K562 (cell line): ENCODE data around the gene SPEG. TPM values are rescaled to one million over a fixed set of nuclear protein-coding genes. Genes with fewer than 3 reads are reported as not detected.

Experiments
- KDM2B ChIP-seq: fragments of 250-450 bp; sonication (Bioruptor Pico); IDR thresholded peaks from 2 replicates; pipeline ENCODE4 v1.8.0; 2021; ENCODE audit warnings: mild to moderate bottlenecking, moderate library complexity
- NCOA1 ChIP-seq: fragments of 450-650 bp; IDR thresholded peaks from 2 replicates; pipeline ENCODE4 v1.6.1; 2016; ENCODE audit warnings: low read depth
- NELFE ChIP-seq: IDR thresholded peaks from 2 replicates; pipeline ENCODE4 v1.6.1; 2011; ENCODE audit warnings: mild to moderate bottlenecking; ENCODE audit not compliant: insufficient read depth, insufficient read length
- POLR2G ChIP-seq: fragments of 200-400 bp; formaldehyde crosslinking; IDR thresholded peaks from 2 replicates; pipeline ENCODE4 v1.6.1; 2017; ENCODE audit warnings: low read depth, mild to moderate bottlenecking, antibody characterized with exemption, low read length, moderate library complexity
- PRPF4 ChIP-seq: fragments of 200-400 bp; formaldehyde crosslinking; IDR thresholded peaks from one replicate; pipeline ENCODE4 v1.6.1; 2017; ENCODE audit warnings: low read length, low read depth, mild to moderate bottlenecking; ENCODE audit not compliant: insufficient read depth, poor library complexity, severe bottlenecking
- SUPT5H ChIP-seq: fragments of 450-650 bp; IDR thresholded peaks from 2 replicates; pipeline ENCODE4 v1.6.1; 2016
- TRIM24 ChIP-seq, 2 experiments: fragments of 450-650 bp; IDR thresholded peaks; 2 replicates each; pipeline ENCODE4 v1.6.1; 2016
- ZNF586 ChIP-seq: fragments of 450-650 bp; formaldehyde crosslinking; conservative IDR thresholded peaks from 2 replicates; pipeline ENCODE4 v1.4.0; 2020; ENCODE audit warnings: mild to moderate bottlenecking, moderate library complexity
- ZNF668 ChIP-seq: fragments of 250-450 bp; sonication (Bioruptor Pico); IDR thresholded peaks from 2 replicates; pipeline ENCODE4 v1.8.0; 2022; ENCODE audit warnings: mild to moderate bottlenecking, inconsistent platforms
- polyA plus RNA-seq, 8 experiments: library from polyadenylated mRNA; depleted of rRNA in 4 of 8; stranded (reverse) in 5 of 8; unstranded in 3 of 8; fragments of >200 nt; fragmentation: Nextera tagmentation in 2 of 8; fragmentation: Illumina TruSeq in 1 of 8; extraction: Ambion mirVana in 2 of 8; extraction: Trizol in 1 of 8; gene quantifications; 2 replicates each; pipeline versions ENCODE4 v1.2.1 to v1.2.3, GENCODE V29; 2011 to 2014; ENCODE audit warnings: inconsistent platforms in 1 of 8, missing spikeins in 1 of 8
- total RNA-seq, 7 experiments: library from RNA; depleted of rRNA in 6 of 7; stranded (reverse); fragments of >200 nt in 6 of 7; fragmentation: Illumina TruSeq in 2 of 7; extraction: Trizol in 2 of 7; gene quantifications; 2 replicates each; pipeline versions ENCODE4 v1.2.1 to v1.2.3, GENCODE V29; 2011 to 2021; ENCODE audit warnings: low replicate concordance in 1 of 7
- TF ChIP-seq, protein P1 (sequence below): sonication (generic); formaldehyde crosslinking; IDR thresholded peaks from 2 replicates; pipeline ENCODE4 v1.8.0; 2022; ENCODE audit warnings: missing genetic modification reagents, mild to moderate bottlenecking, borderline replicate concordance
- TF ChIP-seq, protein P2 (sequence below): fragments of 250-450 bp; sonication (Bioruptor Pico); IDR thresholded peaks from 2 replicates; pipeline ENCODE4 v1.9.0; 2021; ENCODE audit warnings: mild to moderate bottlenecking

SPEG gene
- total and polyA plus RNA-seq, 9 of the 15 experiments (the other 6 are each of a cell fraction or from before 2014, with no cell fraction given): 0.49 to 8.7 (median 3.0) TPM

DNA sequence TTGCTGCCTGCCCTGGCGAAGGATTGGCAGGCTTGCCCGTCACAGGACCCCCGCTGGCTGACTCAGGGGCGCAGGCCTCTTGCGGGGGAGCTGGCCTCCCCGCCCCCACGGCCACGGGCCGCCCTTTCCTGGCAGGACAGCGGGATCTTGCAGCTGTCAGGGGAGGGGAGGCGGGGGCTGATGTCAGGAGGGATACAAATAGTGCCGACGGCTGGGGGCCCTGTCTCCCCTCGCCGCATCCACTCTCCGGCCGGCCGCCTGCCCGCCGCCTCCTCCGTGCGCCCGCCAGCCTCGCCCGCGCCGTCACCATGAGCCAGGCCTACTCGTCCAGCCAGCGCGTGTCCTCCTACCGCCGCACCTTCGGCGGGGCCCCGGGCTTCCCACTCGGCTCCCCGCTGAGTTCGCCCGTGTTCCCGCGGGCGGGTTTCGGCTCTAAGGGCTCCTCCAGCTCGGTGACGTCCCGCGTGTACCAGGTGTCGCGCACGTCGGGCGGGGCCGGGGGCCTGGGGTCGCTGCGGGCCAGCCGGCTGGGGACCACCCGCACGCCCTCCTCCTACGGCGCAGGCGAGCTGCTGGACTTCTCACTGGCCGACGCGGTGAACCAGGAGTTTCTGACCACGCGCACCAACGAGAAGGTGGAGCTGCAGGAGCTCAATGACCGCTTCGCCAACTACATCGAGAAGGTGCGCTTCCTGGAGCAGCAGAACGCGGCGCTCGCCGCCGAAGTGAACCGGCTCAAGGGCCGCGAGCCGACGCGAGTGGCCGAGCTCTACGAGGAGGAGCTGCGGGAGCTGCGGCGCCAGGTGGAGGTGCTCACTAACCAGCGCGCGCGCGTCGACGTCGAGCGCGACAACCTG lies 16.3 kb upstream of the SPEG start, which contains the start of gene DES (continued):
- TF ChIP-seq PRPF4 (peak; percentile 37), ZNF668 (CRISPR knock-in tag) (no peak), ZNF586 (CRISPR knock-in tag) (no peak), NCOA1 (no peak), POLR2G (no peak), TRIM24 (IDR thresholded peaks at IDR 0.05) (no peak), SUPT5H (no peak), NELFE (no peak), KDM2B (CRISPR knock-in tag) (no peak)
- TF ChIP-seq, protein P1, sequence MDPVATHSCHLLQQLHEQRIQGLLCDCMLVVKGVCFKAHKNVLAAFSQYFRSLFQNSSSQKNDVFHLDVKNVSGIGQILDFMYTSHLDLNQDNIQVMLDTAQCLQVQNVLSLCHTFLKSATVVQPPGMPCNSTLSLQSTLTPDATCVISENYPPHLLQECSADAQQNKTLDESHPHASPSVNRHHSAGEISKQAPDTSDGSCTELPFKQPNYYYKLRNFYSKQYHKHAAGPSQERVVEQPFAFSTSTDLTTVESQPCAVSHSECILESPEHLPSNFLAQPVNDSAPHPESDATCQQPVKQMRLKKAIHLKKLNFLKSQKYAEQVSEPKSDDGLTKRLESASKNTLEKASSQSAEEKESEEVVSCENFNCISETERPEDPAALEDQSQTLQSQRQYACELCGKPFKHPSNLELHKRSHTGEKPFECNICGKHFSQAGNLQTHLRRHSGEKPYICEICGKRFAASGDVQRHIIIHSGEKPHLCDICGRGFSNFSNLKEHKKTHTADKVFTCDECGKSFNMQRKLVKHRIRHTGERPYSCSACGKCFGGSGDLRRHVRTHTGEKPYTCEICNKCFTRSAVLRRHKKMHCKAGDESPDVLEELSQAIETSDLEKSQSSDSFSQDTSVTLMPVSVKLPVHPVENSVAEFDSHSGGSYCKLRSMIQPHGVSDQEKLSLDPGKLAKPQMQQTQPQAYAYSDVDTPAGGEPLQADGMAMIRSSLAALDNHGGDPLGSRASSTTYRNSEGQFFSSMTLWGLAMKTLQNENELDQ (CRISPR knock-in tag): no peak
- TF ChIP-seq, protein P2, sequence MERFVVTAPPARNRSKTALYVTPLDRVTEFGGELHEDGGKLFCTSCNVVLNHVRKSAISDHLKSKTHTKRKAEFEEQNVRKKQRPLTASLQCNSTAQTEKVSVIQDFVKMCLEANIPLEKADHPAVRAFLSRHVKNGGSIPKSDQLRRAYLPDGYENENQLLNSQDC (CRISPR knock-in tag): no peak
- TF ChIP-seq, all 486 proteins: peak for 3
